ENCODE results near the gene CNN2.
A peak's percentile ranks its signal among the peaks of the same experiment; 100 is the strongest.

CNN2 gene

GRCh38 chr19:1068009-1069001 is 41.9 kb downstream of the CNN2 start:
- DNase-seq: peak; percentile 46 to 49

GRCh38 chr19:1069009-1069779 is 42.8 kb downstream of the CNN2 start:
- peak; percentile 93 to 96 for DNase-seq

- no peak for DNase-seq
These were observed 44.1 kb downstream of the CNN2 start for GRCh38 chr19:1070576-1070930.

GRCh38 chr19:1070931-1071791 is 44.8 kb downstream of the CNN2 start:
- no peak for DNase-seq

- no peak for DNase-seq
These were observed 46.1 kb downstream of the CNN2 start for GRCh38 chr19:1072371-1073015.

GRCh38 chr19:1073063-1073955 is 46.9 kb downstream of the CNN2 start:
- DNase-seq: no peak

- no peak for DNase-seq
These were observed 47.6 kb downstream of the CNN2 start for GRCh38 chr19:1073956-1074517.

- DNase-seq: peak; percentile 66 to 85
These were observed 48.3 kb downstream of the CNN2 start for GRCh38 chr19:1074544-1075283.

- no peak for DNase-seq
These were observed 49.6 kb downstream of the CNN2 start for GRCh38 chr19:1076046-1076386.

GRCh38 chr19:1076951-1077350 is 50.5 kb downstream of the CNN2 start:
- DNase-seq: no peak

GRCh38 chr19:1079566-1080111 is 53.2 kb downstream of the CNN2 start:
- DNase-seq: no peak

- DNase-seq: no peak
These were observed 54.2 kb downstream of the CNN2 start for GRCh38 chr19:1080360-1081161.

- DNase-seq: no peak
These were observed 55.1 kb downstream of the CNN2 start for GRCh38 chr19:1081301-1082164.

- no peak for DNase-seq
These were observed 55.9 kb downstream of the CNN2 start for GRCh38 chr19:1082165-1082927.

- DNase-seq: no peak
These were observed 56.8 kb downstream of the CNN2 start for GRCh38 chr19:1082928-1083816.

All from AML-193 (cell line).